ENCODE data around the gene GPRIN1.
A peak's percentile ranks its signal among the peaks of the same experiment; 100 is the strongest.
"Not testable (repeated sequence)": the region's sequence is repeated elsewhere in the genome, so short reads cannot be mapped to it uniquely, and the experiment has no call there.

The GPRIN1 gene

GRCh38 chr5:176608142-176608705, 1.7 kb downstream of the GPRIN1 start:
- H3K4me1 Mint-ChIP-seq, result peaks cover 9 to 13% of the 10 kb centered on the region in 2 donors
- no peak for DNase-seq
- peak overlapping the region; percentile 40 for H3K27ac Mint-ChIP-seq
- H3K9me3 Mint-ChIP-seq, result no peaks in the 10 kb centered on the region
- peaks cover 23 to 24% of the 10 kb centered on the region in 2 donors for H3K27me3 Mint-ChIP-seq
- ATAC-seq (replicated peaks), result no peak
- H3K36me3 Mint-ChIP-seq, result peaks cover 2 to 6% of the 10 kb centered on the region in 2 donors
- H3K4me3 Mint-ChIP-seq, result peak overlapping the region; percentile 32 to 96

GRCh38 chr5:176606875-176607274, 3.1 kb downstream of the GPRIN1 start:
- Mint-ChIP-seq H3K4me1 (peaks cover 9 to 13% of the 10 kb centered on the region in 2 donors), H3K27ac (no peak overlapping the region), H3K4me3 (no peak overlapping the region), H3K36me3 (peaks cover 2 to 6% of the 10 kb centered on the region in 2 donors), H3K9me3 (no peaks in the 10 kb centered on the region), H3K27me3 (peaks cover 13% of the 10 kb centered on the region in 2 donors)
- no peak for ATAC-seq (replicated peaks)
- DNase-seq, result no peak

GRCh38 chr5:176606032-176606431, 3.9 kb downstream of the GPRIN1 start:
- DNase-seq (no peak), ATAC-seq (replicated peaks) (no peak)
- Mint-ChIP-seq H3K27me3 (peaks cover 7% of the 10 kb centered on the region in 2 donors), H3K4me3 (no peak overlapping the region), H3K4me1 (peaks cover 9 to 10% of the 10 kb centered on the region in 2 donors), H3K27ac (no peak overlapping the region), H3K9me3 (no peaks in the 10 kb centered on the region), H3K36me3 (peaks cover 1 to 6% of the 10 kb centered on the region in 2 donors)

- no peak for ATAC-seq (replicated peaks)
Observed at GRCh38 chr5:176603091-176603490, 6.9 kb downstream of the GPRIN1 start.

GRCh38 chr5:176601901-176602482, 8.0 kb downstream of the GPRIN1 start:
- no peaks in the 10 kb centered on the region for H3K4me1 Mint-ChIP-seq
- H3K9me3 Mint-ChIP-seq, result no peaks in the 10 kb centered on the region
- H3K36me3 Mint-ChIP-seq, result peaks cover 0 to 6% of the 10 kb centered on the region in 2 donors
- DNase-seq, result no peak
- no peak overlapping the region for H3K4me3 Mint-ChIP-seq
- no peak for ATAC-seq (replicated peaks)
- peaks cover 11 to 16% of the 10 kb centered on the region in 2 donors for H3K27me3 Mint-ChIP-seq
- no peak overlapping the region for H3K27ac Mint-ChIP-seq

More at GRCh38 chr5:176603091-176603490, 6.9 kb downstream of the GPRIN1 start:
- H3K36me3 Mint-ChIP-seq, result peaks cover 0 to 6% of the 10 kb centered on the region in 2 donors
- no peaks in the 10 kb centered on the region for H3K9me3 Mint-ChIP-seq
- peaks cover 0 to 2% of the 10 kb centered on the region in 2 donors for H3K4me1 Mint-ChIP-seq
- no peak overlapping the region for H3K27ac Mint-ChIP-seq
- no peak overlapping the region for H3K4me3 Mint-ChIP-seq
- no peak for DNase-seq
- peaks cover 8 to 10% of the 10 kb centered on the region in 2 donors for H3K27me3 Mint-ChIP-seq

GRCh38 chr5:176599749-176600430, 10.1 kb downstream of the GPRIN1 start:
- not testable (repeated sequence) for H3K27ac Mint-ChIP-seq; H3K4me1 Mint-ChIP-seq; H3K36me3 Mint-ChIP-seq; H3K9me3 Mint-ChIP-seq; DNase-seq; ATAC-seq (replicated peaks); H3K4me3 Mint-ChIP-seq
- peaks cover 21 to 31% of the 10 kb centered on the region in 2 donors for H3K27me3 Mint-ChIP-seq

- no peaks in the 10 kb centered on the region for H3K9me3 Mint-ChIP-seq
- no peak for ATAC-seq (replicated peaks)
- peaks cover 24 to 36% of the 10 kb centered on the region in 2 donors for H3K27me3 Mint-ChIP-seq
- no peak overlapping the region for H3K27ac Mint-ChIP-seq
- peak overlapping the region; percentile 22 to 47 for H3K4me3 Mint-ChIP-seq
- peaks cover 0 to 6% of the 10 kb centered on the region in 2 donors for H3K36me3 Mint-ChIP-seq
- H3K4me1 Mint-ChIP-seq, result peaks cover 5 to 12% of the 10 kb centered on the region in 2 donors
- no peak for DNase-seq
Observed at GRCh38 chr5:176597417-176598389, 12.3 kb downstream of the GPRIN1 start.

- Mint-ChIP-seq H3K27ac (no peak overlapping the region), H3K4me3 (peak overlapping the region; percentile 73 to 77), H3K9me3 (no peaks in the 10 kb centered on the region), H3K4me1 (peaks cover 5 to 12% of the 10 kb centered on the region in 2 donors), H3K36me3 (peaks cover 0 to 6% of the 10 kb centered on the region in 2 donors), H3K27me3 (peaks cover 24 to 36% of the 10 kb centered on the region in 2 donors)
- ATAC-seq (replicated peaks) (peak; percentile 84 to 87), DNase-seq (no peak)
Observed at GRCh38 chr5:176596689-176597416, 13.1 kb downstream of the GPRIN1 start.

GRCh38 chr5:176596069-176596644, 13.8 kb downstream of the GPRIN1 start:
- Mint-ChIP-seq H3K9me3 (no peaks in the 10 kb centered on the region), H3K27me3 (peaks cover 24 to 36% of the 10 kb centered on the region in 2 donors), H3K27ac (no peak overlapping the region), H3K4me1 (peaks cover 5 to 12% of the 10 kb centered on the region in 2 donors), H3K36me3 (peaks cover 0 to 6% of the 10 kb centered on the region in 2 donors), H3K4me3 (peak overlapping the region; percentile 73 to 77)
- ATAC-seq (replicated peaks) (peak in 1 of 2 donors; percentile 5), DNase-seq (no peak)

- H3K4me1 Mint-ChIP-seq, result peaks cover 5 to 12% of the 10 kb centered on the region in 2 donors
- no peak for ATAC-seq (replicated peaks)
- H3K27me3 Mint-ChIP-seq, result peaks cover 24 to 36% of the 10 kb centered on the region in 2 donors
- H3K4me3 Mint-ChIP-seq, result no peak overlapping the region
- DNase-seq, result no peak
- no peak overlapping the region for H3K27ac Mint-ChIP-seq
- peaks cover 0 to 6% of the 10 kb centered on the region in 2 donors for H3K36me3 Mint-ChIP-seq
- H3K9me3 Mint-ChIP-seq, result no peaks in the 10 kb centered on the region
Observed at GRCh38 chr5:176595386-176595943, 14.5 kb downstream of the GPRIN1 start.

GRCh38 chr5:176594554-176594953, 15.4 kb downstream of the GPRIN1 start:
- Mint-ChIP-seq H3K4me1 (peaks cover 5 to 12% of the 10 kb centered on the region in 2 donors), H3K27me3 (peaks cover 24 to 36% of the 10 kb centered on the region in 2 donors), H3K27ac (no peak overlapping the region), H3K4me3 (no peak overlapping the region), H3K36me3 (peaks cover 0 to 6% of the 10 kb centered on the region in 2 donors), H3K9me3 (no peaks in the 10 kb centered on the region)
- ATAC-seq (replicated peaks) (no peak), DNase-seq (no peak)

- no peaks in the 10 kb centered on the region for H3K36me3 Mint-ChIP-seq
- no peak for DNase-seq
- no peak overlapping the region for H3K4me3 Mint-ChIP-seq
- H3K27ac Mint-ChIP-seq, result no peak overlapping the region
- no peak for ATAC-seq (replicated peaks)
- H3K27me3 Mint-ChIP-seq, result peaks cover 18 to 29% of the 10 kb centered on the region in 2 donors
- peaks cover 5 to 12% of the 10 kb centered on the region in 2 donors for H3K4me1 Mint-ChIP-seq
- H3K9me3 Mint-ChIP-seq, result no peaks in the 10 kb centered on the region
Observed at GRCh38 chr5:176593273-176593869, 16.6 kb downstream of the GPRIN1 start.

Measured in stimulated activated naive B cell treated with anti-CD40 and anti-IgM and Interleukin-4, amounts not matched to agents 10 μg/mL and 1 μg/mL and 100 μg/mL, for 72 hours (primary cell).